ENCODE measurements around the gene NDUFAF8. TPM values are rescaled to one million over a fixed set of nuclear protein-coding genes. Genes with fewer than 3 reads are reported as not detected.

NDUFAF8 gene
- total RNA-seq, 4 donors from 2014 or later: 17.8 to 39.4 (median 25.9) TPM

- 96% methylated on average over 23 of the region's 23 CpGs for WGBS
- Histone ChIP-seq H3K9me3 (no peaks in the 10 kb centered on the region), H3K4me3 (no peak overlapping the region), H3K36me3 (peaks cover 51% of the 10 kb centered on the region), H3K27me3 (no peaks in the 10 kb centered on the region), H3K27ac (peak overlapping the region; percentile 68), H3K4me1 (peaks cover 25% of the 10 kb centered on the region)
- no peak for TF ChIP-seq POLR2AphosphoS5 (IDR thresholded peaks at IDR 0.05)
- no peak for TF ChIP-seq EP300 (IDR thresholded peaks at IDR 0.05)
- TF ChIP-seq, protein P1, sequence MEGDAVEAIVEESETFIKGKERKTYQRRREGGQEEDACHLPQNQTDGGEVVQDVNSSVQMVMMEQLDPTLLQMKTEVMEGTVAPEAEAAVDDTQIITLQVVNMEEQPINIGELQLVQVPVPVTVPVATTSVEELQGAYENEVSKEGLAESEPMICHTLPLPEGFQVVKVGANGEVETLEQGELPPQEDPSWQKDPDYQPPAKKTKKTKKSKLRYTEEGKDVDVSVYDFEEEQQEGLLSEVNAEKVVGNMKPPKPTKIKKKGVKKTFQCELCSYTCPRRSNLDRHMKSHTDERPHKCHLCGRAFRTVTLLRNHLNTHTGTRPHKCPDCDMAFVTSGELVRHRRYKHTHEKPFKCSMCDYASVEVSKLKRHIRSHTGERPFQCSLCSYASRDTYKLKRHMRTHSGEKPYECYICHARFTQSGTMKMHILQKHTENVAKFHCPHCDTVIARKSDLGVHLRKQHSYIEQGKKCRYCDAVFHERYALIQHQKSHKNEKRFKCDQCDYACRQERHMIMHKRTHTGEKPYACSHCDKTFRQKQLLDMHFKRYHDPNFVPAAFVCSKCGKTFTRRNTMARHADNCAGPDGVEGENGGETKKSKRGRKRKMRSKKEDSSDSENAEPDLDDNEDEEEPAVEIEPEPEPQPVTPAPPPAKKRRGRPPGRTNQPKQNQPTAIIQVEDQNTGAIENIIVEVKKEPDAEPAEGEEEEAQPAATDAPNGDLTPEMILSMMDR (IDR thresholded peaks at IDR 0.05): no peak
- TF ChIP-seq POLR2A (IDR thresholded peaks at IDR 0.05): no peak
- no peak for DNase-seq (ENCODE audit: low spot score in 2 of 2)
Observed at GRCh38 chr17:81286491-81287145, 47.5 kb downstream of the NDUFAF8 start.

- peaks cover 47% of the 10 kb centered on the region for H3K36me3 ChIP-seq
- H3K4me1 ChIP-seq: peaks cover 30% of the 10 kb centered on the region
- TF ChIP-seq EP300 (IDR thresholded peaks at IDR 0.05) (no peak), POLR2AphosphoS5 (IDR thresholded peaks at IDR 0.05) (no peak), POLR2A (IDR thresholded peaks at IDR 0.05) (no peak)
- TF ChIP-seq, protein P1 (IDR thresholded peaks at IDR 0.05): no peak
- no peaks in the 10 kb centered on the region for H3K9me3 ChIP-seq
- no peak overlapping the region for H3K4me3 ChIP-seq
- no peak overlapping the region for H3K27ac ChIP-seq
- WGBS: 91% methylated on average over 8 of the region's 21 CpGs
- no peaks in the 10 kb centered on the region for H3K27me3 ChIP-seq
- no peak for DNase-seq (ENCODE audit: low spot score in 2 of 2)
Observed at GRCh38 chr17:81287152-81287551, 48.0 kb downstream of the NDUFAF8 start.

- WGBS: 86% methylated on average over 14 of the region's 16 CpGs
Observed at GRCh38 chr17:81287741-81288430, 48.8 kb downstream of the NDUFAF8 start.

DNA sequence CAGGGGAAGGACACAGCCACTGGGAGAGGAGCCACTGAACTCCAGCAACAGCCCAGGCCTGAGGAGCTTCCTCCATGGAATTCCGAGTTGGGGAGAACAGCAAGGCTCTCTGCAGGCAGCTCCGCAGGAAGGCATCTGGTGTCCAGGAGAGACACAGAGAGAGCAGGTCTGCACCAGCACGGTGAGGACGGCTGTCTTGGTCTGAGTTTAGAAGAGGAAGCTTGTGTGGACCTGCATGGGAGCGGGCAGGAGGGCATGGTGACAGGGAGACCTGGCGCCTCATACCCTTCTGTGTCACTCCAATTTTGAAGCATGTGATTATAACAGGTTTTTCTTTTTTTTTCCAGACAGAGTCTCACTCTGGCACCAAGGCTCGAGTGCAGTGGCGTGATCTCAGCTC is 49.6 kb downstream of the NDUFAF8 start:
- Histone ChIP-seq H3K27ac (no peak overlapping the region), H3K27me3 (no peaks in the 10 kb centered on the region), H3K9me3 (no peaks in the 10 kb centered on the region), H3K4me3 (no peak overlapping the region), H3K36me3 (peaks cover 32% of the 10 kb centered on the region), H3K4me1 (peaks cover 43% of the 10 kb centered on the region)
- 86% methylated on average over 8 of the region's 8 CpGs for WGBS
- DNase-seq (ENCODE audit: low spot score in 2 of 2): no peak
- TF ChIP-seq EP300 (IDR thresholded peaks at IDR 0.05) (no peak), POLR2A (IDR thresholded peaks at IDR 0.05) (no peak), POLR2AphosphoS5 (IDR thresholded peaks at IDR 0.05) (no peak)
- TF ChIP-seq, protein P1 (IDR thresholded peaks at IDR 0.05): no peak

More at GRCh38 chr17:81287741-81288430, 48.8 kb downstream of the NDUFAF8 start:
- Histone ChIP-seq H3K27ac (no peak overlapping the region), H3K4me3 (no peak overlapping the region), H3K27me3 (no peaks in the 10 kb centered on the region), H3K36me3 (peaks cover 40% of the 10 kb centered on the region), H3K4me1 (peaks cover 36% of the 10 kb centered on the region), H3K9me3 (no peaks in the 10 kb centered on the region)
- DNase-seq (ENCODE audit: low spot score in 2 of 2): no peak
- TF ChIP-seq POLR2AphosphoS5 (IDR thresholded peaks at IDR 0.05): no peak
- no peak for TF ChIP-seq EP300 (IDR thresholded peaks at IDR 0.05)
- TF ChIP-seq, protein P1 (IDR thresholded peaks at IDR 0.05): no peak
- no peak for TF ChIP-seq POLR2A (IDR thresholded peaks at IDR 0.05)

DNA sequence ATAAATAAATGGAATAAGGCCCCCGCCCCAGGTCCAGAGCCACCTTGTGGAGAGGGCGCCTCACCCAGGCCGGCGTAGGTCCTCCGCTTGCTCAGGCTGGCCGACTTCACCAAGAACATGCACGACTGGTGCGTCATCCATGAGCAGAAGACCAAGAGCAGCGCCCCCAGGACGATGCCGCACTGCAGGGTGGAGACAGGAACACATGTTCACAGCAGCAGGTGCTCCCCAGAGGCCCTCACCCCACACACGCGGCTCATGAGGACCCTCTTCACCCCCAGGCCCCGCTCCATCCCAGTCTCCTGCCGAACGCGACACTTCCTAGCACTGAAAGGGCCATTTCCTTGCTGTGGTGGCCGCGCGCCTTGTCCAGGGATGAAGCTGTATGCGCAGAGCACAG is 50.5 kb downstream of the NDUFAF8 start:
- H3K27me3 ChIP-seq: no peaks in the 10 kb centered on the region
- H3K4me3 ChIP-seq: no peak overlapping the region
- no peak for DNase-seq (ENCODE audit: low spot score in 2 of 2)
- H3K4me1 ChIP-seq: peaks cover 50% of the 10 kb centered on the region
- H3K9me3 ChIP-seq: no peaks in the 10 kb centered on the region
- no peak for TF ChIP-seq POLR2AphosphoS5 (IDR thresholded peaks at IDR 0.05)
- no peak for TF ChIP-seq POLR2A (IDR thresholded peaks at IDR 0.05)
- no peak for TF ChIP-seq EP300 (IDR thresholded peaks at IDR 0.05)
- TF ChIP-seq, protein P1 (IDR thresholded peaks at IDR 0.05): no peak
- 97% methylated on average over 21 of the region's 21 CpGs for WGBS
- H3K36me3 ChIP-seq: peaks cover 31% of the 10 kb centered on the region
- no peak overlapping the region for H3K27ac ChIP-seq
